Activated T-helper 1 cell treated with anti-CD3 and anti-CD28 coated beads, Interleukin-2, amount 50 U/mL, for 16 hours (primary cell): ENCODE data around the gene PSMF1.

ENCODE experiments used
- DNase-seq, 2 donors: peaks; one replicate each; pipeline ENCODE4 v3.0.0-alpha.2; 2020; ENCODE audit warnings: low read depth in 1 of 2, low spot score in 1 of 2

Gene PSMF1

GRCh38 chr20:1188347-1188746 lies 69.9 kb downstream of the PSMF1 start:
- DNase-seq = no peak

- no peak for DNase-seq
These were observed 71.4 kb downstream of the PSMF1 start for GRCh38 chr20:1189827-1190226.

GRCh38 chr20:1190847-1191246 lies 72.4 kb downstream of the PSMF1 start:
- no peak for DNase-seq

- no peak for DNase-seq
These were observed 72.9 kb downstream of the PSMF1 start for GRCh38 chr20:1191299-1191698.

DNA sequence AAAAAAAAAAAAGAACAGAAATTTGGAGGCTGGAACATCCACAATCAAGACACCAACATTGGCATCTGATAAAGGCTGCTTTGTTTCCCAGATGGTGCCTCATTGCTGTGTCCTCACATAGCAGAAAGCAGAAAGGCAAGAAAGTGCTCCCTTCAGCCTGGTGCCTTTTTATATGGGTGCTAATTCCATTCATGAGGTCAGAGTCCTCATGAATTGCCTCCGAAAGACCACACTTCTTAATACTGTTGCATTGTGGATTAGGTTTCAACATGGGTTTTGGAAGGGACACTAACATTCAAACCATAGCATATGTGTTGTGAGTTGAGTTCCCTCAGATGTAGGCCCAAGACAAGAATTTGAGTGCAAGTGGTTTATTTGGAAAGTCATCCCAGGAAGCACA lies 76.8 kb downstream of the PSMF1 start:
- DNase-seq = no peak

- no peak for DNase-seq
These were observed 78.2 kb downstream of the PSMF1 start for GRCh38 chr20:1196634-1197033.

GRCh38 chr20:1197801-1198200 lies 79.4 kb downstream of the PSMF1 start:
- no peak for DNase-seq

DNA sequence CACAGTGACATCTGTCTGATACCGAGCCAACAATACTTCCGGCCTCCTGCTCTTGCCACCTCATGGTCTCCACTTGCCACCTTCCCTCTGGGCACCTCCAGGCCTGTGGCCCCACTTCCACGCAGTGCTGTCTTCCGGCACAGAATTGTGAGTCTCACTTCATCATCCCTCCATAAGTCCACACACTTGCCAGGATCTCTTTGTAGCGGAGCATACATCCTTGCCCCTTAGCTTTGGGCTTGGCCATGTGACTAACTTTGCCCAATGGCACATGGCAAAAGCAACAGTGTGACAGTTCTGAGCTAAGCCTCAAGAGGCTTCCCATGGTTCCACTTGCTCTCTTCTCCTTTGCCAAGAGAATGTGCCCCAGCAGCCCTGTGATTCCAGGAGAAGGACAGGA lies 80.3 kb downstream of the PSMF1 start:
- no peak for DNase-seq

GRCh38 chr20:1199212-1199873 lies 80.9 kb downstream of the PSMF1 start:
- DNase-seq = no peak

DNA sequence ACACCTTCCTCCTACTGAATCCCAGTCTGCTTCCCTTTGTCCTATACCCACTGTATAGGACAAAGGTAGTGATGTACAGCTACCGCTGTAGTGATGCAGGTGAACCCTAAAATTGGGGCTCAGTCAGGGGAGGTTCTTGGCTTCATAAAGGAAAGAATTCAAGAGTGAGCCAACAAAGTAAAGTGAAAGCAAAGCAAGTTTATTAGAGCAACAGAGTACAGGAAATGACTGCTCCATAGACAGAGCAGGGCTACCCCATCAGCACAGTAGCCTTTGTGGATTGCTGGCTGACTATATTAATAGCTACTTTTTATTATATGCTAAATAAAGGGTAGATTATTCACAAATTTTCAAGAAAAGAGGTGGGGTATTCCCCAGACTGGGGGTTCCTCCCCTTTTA lies 81.6 kb downstream of the PSMF1 start:
- DNase-seq = no peak

- DNase-seq = no peak
These were observed 84.5 kb downstream of the PSMF1 start, which contains the start of gene C20orf202 for GRCh38 chr20:1202762-1203504. TSS of gene C20orf202 (plus strand) at chr20:1203454. CDS start at chr20:1203586, 132 bp downstream.

DNA sequence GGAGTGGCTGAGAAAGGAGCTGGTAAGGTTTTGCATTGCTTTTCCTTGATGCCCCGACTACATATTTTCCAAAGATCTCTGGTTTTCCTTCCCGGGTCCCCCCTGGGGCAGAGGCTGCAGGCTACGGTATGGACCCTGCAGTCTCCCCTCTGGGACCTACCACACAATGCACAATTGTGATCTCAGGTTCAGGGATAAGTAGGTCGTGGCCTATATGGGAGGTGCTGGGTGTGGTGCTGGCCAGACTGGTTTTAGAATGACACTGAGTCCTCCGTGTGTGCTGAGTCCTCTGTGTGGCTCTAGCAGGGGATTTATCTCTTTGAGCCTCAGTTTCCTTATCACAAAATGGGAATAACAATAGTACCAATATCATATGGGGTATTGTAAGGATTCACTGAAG lies 85.2 kb downstream of the PSMF1 start:
- no peak for DNase-seq

- DNase-seq = no peak
These were observed 85.7 kb downstream of the PSMF1 start for GRCh38 chr20:1204113-1204512.

DNA sequence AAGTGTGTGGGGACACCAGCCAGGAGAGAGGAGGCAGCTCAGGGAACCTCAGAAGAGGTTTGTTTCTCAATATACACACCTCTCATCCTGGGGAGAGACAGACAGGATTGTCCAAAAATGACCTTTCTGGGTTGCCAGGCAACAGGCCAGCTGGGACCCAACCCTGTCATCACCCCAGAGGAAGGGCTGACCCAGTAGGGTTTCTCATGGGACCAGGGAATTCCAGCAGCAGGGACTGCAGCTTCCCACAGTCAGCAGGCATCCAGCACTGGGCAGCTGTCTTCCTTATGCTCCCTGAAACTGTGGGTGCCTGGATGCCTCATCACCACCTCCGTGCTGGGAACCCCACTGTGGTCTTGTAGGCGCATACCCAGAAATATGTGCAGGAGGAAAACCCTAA lies 86.2 kb downstream of the PSMF1 start:
- no peak for DNase-seq

GRCh38 chr20:1205802-1206201 lies 87.4 kb downstream of the PSMF1 start:
- DNase-seq = no peak

GRCh38 chr20:1206366-1207148 lies 88.2 kb downstream of the PSMF1 start:
- DNase-seq = no peak

GRCh38 chr20:1207293-1207878 lies 89.0 kb downstream of the PSMF1 start:
- no peak for DNase-seq

- no peak for DNase-seq
These were observed 91.3 kb downstream of the PSMF1 start for GRCh38 chr20:1209447-1210387.

GRCh38 chr20:1210501-1210900 lies 92.1 kb downstream of the PSMF1 start:
- no peak for DNase-seq

- DNase-seq = no peak
These were observed 93.6 kb downstream of the PSMF1 start for GRCh38 chr20:1212023-1212422.
